DMS114 treated with DMSO at 0.1 percent for 48 hours (cell line): ENCODE results near the gene ENGASE.

Source experiments
- DNase-seq: peaks from one replicate; lab custom pipeline; 2025; ENCODE audit not compliant: unreplicated experiment; lab: John Stamatoyannopoulos, UW

Gene ENGASE

GRCh38 chr17:79091226-79091670 lies 16.6 kb downstream of the ENGASE start:
- DNase-seq = no peak

GRCh38 chr17:79092567-79092966 lies 17.9 kb downstream of the ENGASE start:
- no peak for DNase-seq

DNA sequence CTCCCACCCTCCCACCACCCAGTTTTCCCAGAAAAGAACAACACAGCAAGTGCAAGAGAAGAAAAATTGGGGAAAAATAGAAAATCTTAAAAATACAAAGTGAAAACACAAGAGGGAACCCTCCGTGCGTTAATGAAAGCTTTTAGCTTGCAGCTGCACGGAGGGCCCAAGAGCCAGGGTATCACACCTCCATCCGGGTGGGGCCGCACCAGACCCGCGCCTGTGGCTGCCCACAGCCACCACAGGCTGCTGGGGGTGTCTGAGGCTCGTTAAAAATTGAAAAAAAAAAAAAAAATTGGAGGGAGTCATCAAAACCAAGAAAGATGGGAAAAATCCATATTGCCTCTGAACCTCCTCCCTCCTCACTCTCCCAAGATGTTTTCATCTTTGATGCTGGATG lies 18.6 kb downstream of the ENGASE start:
- DNase-seq = no peak

DNA sequence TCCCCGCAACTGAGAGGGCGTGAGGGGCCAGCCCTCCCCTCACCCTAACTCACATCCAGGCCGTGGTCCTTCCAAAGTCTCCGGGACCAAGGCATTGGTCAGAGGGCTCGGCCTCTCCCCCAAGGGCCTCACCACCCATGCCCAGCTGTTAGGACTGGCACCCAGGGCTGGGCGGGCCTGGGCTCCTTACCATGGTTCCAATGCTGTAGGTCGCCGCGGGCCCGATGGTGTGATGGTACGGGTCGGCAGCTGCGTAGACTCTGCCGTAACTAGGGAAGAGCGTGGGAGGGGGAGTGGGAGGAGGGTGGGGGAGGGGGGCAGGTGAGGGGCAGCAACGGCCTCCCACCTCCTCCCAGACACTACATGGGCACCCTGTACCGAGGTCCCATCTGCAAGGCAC lies 19.6 kb downstream of the ENGASE start:
- DNase-seq = no peak

DNA sequence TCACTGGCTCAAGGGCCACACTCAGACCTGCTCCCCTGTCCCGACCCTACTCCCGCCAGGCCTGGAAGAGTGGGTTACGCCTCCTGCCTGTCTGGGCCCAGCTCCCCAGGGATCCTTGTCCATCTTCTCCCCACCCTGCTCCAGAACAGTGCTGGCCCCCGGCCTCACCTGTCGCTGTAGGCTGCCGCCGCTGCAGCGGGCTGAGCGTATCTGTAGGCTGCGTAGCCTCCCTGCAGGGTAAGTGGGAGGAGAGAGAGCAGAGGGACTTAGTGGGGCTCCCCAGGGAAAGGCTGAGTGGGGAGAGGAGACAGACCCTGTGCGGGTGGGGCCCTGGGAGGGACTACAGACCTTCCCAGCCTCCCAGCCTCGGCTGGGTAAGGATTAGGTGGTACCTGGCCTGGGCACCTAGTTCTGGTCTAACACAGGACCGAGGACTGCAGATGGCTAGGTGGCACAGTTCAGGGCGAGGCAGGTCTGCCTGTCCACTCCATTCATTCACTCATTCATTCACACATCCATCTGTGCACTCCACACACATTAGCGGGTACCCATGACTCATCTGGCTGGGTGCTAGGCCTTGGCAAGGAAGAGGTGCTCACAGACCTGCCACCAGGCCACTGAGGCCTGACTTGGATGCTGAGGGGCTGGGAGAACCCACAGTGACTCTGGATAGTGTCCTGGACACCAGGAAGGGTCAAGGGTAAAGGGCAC lies 20.9 kb downstream of the ENGASE start:
- no peak for DNase-seq

DNA sequence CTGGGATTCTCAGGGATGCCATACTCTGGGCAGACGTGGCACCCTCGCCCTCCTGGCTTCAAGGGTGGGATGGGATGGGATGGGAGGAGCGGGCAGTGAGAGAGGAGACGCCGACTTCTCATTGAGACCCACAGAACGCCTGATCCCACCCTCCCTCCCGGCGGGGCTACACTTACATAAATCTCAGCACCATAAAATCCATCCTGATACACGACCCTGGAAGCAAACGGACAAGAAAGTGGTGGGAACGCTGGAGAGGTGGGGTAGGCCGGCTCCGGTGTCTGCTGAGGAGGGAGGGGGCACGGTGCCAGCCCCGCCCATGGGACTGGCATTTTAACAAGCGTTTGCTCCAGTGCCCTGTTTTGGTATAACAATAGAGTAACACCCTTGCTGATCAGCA lies 21.9 kb downstream of the ENGASE start:
- DNase-seq = no peak

DNA sequence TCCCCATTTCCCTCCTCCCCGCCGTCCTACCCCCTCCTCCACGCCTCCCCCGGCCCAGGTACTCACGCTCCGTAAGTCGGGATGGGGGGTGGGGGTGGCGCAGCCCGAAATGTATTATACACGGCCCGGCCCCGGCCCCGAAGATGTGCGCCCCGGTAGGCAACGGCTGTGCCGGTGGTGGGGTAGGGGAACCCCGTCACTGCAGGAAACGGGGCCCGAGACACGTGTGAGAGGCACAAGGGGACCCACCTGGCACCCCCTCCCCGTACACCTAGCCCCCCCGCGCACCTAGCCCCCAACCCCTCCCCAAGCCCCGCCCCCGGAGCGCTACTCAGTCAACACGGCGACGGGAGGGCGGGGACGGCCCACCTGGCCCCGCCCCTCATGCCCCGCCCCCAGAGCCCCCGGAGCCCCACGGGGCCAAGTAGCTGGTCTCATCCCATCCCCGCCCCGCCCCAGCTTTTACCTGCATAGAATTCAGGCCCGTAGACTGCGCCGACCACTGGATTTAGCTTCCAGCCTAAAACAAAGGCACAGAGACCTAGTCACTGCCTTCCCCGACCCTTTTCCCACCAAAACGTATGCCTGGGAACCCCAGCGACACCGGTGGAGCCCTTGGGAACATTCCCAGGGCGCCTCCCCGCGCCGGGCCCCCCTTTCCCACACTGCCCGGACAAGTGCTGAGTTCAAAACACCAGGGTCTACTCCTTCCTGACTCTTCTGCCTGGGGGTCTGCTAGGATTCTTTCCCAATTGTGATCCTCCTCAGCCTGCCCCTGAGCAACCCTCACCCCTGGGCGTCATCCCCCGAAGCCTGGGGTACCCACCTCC lies 22.8 kb downstream of the ENGASE start:
- DNase-seq = no peak

DNA sequence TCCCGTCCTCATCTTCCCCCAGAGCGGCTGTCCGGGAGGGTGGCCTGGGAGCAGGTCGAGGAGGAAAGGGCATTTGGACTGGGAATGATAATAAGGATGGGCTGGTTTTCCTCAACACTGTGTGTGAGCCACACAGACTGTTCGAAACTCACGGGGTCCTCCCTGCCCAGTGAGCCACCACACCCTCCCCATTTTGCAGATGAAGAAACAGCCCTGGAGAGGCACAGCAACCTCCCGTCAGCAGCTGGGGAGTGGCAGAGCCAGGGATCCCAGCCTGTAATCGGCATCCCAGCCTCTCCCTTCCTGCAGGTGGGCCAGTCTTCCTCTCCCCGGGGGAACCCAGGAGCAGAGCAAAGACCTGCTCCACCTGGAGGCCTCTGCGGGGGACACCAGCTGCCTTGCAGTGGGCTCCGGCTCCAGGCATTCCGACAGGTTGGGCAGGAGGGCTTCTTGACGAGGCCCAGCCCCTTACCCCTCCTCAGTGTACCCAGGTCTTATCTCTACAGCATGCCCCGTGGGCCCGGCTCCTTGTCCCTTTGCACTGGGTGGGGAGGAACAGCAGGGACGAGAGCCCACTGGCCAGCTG lies 23.8 kb downstream of the ENGASE start:
- no peak for DNase-seq

GRCh38 chr17:79100405-79100804 lies 25.8 kb downstream of the ENGASE start:
- DNase-seq = no peak

- DNase-seq = no peak
These were observed 26.6 kb downstream of the ENGASE start for GRCh38 chr17:79101111-79101673.

DNA sequence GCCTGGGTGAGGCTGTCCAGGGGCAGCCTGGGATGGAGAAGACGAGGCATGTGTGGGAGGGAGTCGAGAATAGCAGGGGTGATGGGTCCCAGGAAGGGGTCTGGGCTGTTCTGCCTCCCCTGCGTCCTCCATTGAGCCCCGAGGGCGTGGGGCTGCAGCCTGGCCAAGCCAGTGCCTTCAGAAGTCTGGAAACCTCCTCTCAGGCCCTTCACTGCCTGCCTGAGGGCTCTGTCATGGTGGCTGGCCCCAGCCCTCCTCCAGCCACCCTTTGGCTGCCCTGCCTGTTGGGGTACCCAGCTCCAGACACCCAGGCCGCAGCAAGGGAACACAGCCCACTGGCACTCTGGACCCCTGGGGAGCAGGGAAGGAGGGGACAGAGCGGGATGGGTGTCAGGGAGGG lies 27.6 kb downstream of the ENGASE start:
- no peak for DNase-seq

DNA sequence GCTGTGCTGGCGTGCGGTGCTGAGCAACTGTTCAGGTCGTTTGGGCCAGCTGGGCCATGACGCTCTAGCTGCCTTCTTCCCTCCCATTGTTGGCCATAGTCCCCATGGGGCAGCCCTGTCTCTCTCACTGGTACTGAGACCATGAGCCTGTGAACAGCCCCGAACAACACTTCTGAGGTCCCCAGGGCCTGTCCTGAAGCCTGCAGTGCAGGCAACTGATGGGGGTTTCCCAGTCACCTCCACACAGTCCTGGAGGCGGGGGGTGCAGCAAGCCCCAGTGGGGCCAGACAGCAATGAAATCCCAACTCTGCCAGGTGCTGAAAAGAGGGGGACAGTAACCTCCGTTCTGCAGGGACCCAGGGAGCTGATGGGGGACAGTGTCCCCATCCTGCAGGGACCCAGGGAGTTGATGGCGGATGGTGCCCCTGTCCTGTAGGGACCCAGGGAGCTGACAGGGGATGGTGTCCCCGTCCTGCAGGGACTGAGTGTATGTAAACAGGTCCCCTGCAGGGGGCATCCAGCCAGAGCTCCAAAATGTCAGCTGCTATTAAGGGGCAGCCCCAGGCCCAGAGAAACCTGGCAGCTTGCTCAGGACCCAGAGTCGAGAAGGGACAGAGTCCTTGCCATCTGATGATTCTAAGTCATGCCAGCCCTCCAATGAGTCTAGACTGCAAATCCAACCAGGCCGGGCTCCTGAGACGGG lies 30.4 kb downstream of the ENGASE start:
- DNase-seq = no peak

- DNase-seq = no peak
These were observed 31.3 kb downstream of the ENGASE start for GRCh38 chr17:79105937-79106336.

DNA sequence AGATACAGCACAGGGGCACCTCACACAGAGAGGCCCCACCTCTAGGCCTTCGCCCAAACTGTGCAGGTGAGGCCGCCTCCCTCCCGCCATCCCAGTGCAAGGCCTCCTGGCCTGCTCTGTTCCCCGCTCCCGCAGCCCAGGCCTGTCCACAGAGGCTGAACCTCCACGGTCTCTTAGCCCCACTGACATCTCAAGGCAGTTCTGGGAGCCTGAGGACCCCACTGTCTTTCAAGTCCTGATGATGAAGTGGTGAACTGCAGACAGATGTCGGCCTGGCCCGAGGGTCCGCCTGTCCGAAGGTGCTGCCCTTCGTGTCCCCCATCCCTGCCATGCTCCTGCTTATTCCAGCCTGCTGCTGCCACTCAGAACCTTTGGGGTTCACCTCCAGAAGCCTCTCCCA lies 32.3 kb downstream of the ENGASE start:
- DNase-seq = no peak

DNA sequence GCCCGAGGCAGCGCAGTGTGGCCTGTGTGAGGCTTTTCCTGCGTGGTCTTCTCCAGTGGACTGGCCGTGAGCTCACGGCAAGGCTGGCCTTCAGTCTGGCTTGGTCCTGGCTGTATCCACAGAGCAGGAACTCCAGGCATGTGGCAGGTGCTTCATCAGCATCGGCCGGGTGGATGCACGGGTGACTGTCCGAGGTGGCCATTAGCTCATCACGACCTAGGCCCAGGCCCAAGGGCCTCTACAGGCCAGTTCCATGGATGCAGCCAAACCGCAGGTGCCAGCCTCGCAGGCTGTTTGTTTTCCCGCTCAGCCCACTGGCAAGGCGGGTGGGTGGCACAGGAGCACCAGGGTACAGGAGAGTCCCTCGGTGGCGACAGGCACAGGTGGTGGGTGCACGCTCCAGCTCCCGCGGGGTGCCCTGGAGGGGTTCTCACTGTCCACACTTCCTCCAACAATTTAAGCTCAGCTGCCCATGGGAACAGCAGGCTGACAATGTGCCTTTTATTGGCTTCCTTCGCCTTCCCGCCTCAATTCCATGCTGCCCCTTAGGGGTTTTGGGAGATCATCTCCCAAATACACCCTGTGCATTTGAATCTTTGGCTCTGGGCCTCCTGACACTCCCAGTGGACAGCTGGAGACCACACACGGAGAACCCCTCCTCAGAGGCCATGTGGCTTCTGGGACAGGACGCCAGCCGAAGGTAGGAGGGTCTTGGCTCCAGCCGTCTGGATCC lies 33.0 kb downstream of the ENGASE start:
- DNase-seq = no peak

DNA sequence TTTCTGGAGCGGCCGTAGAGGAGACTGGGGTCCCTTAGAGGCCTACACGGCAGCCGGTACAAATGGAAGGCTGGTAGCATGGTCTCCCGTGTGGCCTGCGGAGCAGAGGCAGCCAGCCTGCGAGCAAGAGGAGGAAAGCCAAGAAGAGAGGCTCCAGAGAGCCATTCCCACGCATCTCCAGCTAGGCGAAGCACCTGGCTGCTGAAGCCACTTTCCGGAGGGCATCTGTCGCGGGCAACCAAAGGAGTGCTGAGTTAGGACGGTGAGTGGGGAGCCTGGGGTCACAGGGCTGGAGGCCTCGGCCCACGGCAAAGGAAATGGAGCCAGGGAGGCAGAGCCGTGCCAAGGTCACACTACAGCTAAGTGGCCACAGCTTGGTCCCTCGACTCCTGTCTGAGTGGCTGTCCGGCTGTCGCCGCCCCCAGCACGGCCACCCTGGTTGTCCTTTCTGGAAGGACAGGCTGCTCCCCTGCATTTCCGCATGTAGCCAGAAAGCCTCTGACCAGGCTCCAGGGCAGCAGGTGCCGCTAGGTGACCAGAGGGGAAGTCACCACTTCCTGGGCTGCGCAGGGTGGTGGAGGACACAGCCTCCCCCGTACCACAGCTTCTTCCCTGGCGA lies 33.7 kb downstream of the ENGASE start:
- no peak for DNase-seq

- DNase-seq = no peak
These were observed 34.2 kb downstream of the ENGASE start for GRCh38 chr17:79108870-79109269.

DNA sequence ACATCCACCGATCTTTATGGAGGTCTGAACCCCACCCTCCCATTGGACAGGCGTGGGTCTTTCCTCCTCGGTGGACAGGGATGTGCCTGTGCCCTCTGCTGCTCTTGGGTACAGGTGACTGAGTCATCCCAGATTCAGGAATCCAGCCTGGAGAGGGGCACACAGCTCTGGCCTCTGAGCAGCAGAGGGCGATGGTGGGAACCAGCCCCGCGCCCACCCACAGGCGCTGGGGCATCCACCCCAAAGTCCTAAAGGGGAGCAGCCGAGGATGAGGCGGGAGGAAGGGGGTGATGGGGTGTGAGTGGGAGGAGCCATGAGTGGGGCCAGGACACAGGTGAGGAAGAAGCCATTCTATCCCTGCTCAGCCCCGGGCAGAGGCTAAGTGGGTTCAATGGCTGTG lies 35.0 kb downstream of the ENGASE start:
- no peak for DNase-seq

GRCh38 chr17:79111097-79111496 lies 36.5 kb downstream of the ENGASE start:
- no peak for DNase-seq

GRCh38 chr17:79112471-79112870 lies 37.8 kb downstream of the ENGASE start:
- DNase-seq = no peak
